GM21447 (cell line): ENCODE results near the gene RNASE11.
"Not testable (repeated sequence)": the region's sequence is repeated elsewhere in the genome, so short reads cannot be mapped to it uniquely, and the experiment has no call there.

Source experiments
- ATAC-seq: cut with Tn5 transposase; IDR thresholded peaks from one replicate; pipeline ENCODE4 v1.9.1; 2021; ENCODE audit not compliant: unreplicated experiment

Gene RNASE11

GRCh38 chr14:20614038-20614840, 26.4 kb upstream of the RNASE11 start:
- no peak for ATAC-seq

GRCh38 chr14:20613094-20614037, 25.6 kb upstream of the RNASE11 start:
- ATAC-seq, result peak; percentile 57

GRCh38 chr14:20612403-20612802, 24.6 kb upstream of the RNASE11 start:
- ATAC-seq, result peak; percentile 15

- no peak for ATAC-seq
Observed at GRCh38 chr14:20611277-20611676, 23.5 kb upstream of the RNASE11 start.

GRCh38 chr14:20610002-20610765, 22.4 kb upstream of the RNASE11 start:
- ATAC-seq, result no peak

- ATAC-seq, result no peak
Observed at GRCh38 chr14:20609215-20610001, 21.6 kb upstream of the RNASE11 start.

GRCh38 chr14:20608383-20609110, 20.7 kb upstream of the RNASE11 start:
- ATAC-seq, result no peak

- ATAC-seq, result no peak
Observed at GRCh38 chr14:20607617-20608016, 19.8 kb upstream of the RNASE11 start.

- no peak for ATAC-seq
Observed at GRCh38 chr14:20606902-20607242, 19.1 kb upstream of the RNASE11 start.

- ATAC-seq, result no peak
Observed at GRCh38 chr14:20606190-20606901, 18.5 kb upstream of the RNASE11 start.

GRCh38 chr14:20603813-20604690, 16.3 kb upstream of the RNASE11 start:
- ATAC-seq, result no peak

GRCh38 chr14:20602583-20602982, 14.8 kb upstream of the RNASE11 start:
- no peak for ATAC-seq

GRCh38 chr14:20601522-20601921, 13.7 kb upstream of the RNASE11 start:
- no peak for ATAC-seq

- ATAC-seq, result no peak
Observed at GRCh38 chr14:20597108-20597507, 9.3 kb upstream of the RNASE11 start.

- ATAC-seq, result not testable (repeated sequence)
Observed at GRCh38 chr14:20595726-20596125, 7.9 kb upstream of the RNASE11 start.

GRCh38 chr14:20592574-20592973, 4.8 kb upstream of the RNASE11 start:
- no peak for ATAC-seq

- ATAC-seq, result no peak
Observed at GRCh38 chr14:20591235-20591634, 3.4 kb upstream of the RNASE11 start, which contains the start of gene RNASE12. TSS of gene RNASE12 (minus strand) at chr14:20591376. CDS start at chr14:20590723, 653 bp downstream.

GRCh38 chr14:20583908-20584307, 3.9 kb downstream of the RNASE11 start:
- no peak for ATAC-seq
